Measurements from ENCODE around the gene CNDP2. TPM values are rescaled to one million over a fixed set of nuclear protein-coding genes. Genes with fewer than 3 reads are reported as not detected.
"Not testable (repeated sequence)": the region's sequence is repeated elsewhere in the genome, so short reads cannot be mapped to it uniquely, and the experiment has no call there.

The CNDP2 gene
- total RNA-seq, 2 experiments from 2014 or later: 201 to 207 TPM

- no peak overlapping the region for H3K27ac Mint-ChIP-seq
- no peaks in the 10 kb centered on the region for H3K9me3 Mint-ChIP-seq
- no peak for DNase-seq
- H3K4me1 Mint-ChIP-seq: no peaks in the 10 kb centered on the region
- no peak overlapping the region for H3K4me3 Mint-ChIP-seq
- H3K36me3 Mint-ChIP-seq: peaks cover 40% of the 10 kb centered on the region
- no peaks in the 10 kb centered on the region for H3K27me3 Mint-ChIP-seq
Measured at GRCh38 chr18:74515620-74516231, 19.6 kb downstream of the CNDP2 start.

GRCh38 chr18:74516271-74517235 lies 20.4 kb downstream of the CNDP2 start:
- Mint-ChIP-seq H3K27me3 (no peaks in the 10 kb centered on the region), H3K4me3 (no peak overlapping the region), H3K9me3 (no peaks in the 10 kb centered on the region), H3K36me3 (peaks cover 47% of the 10 kb centered on the region), H3K4me1 (no peaks in the 10 kb centered on the region), H3K27ac (no peak overlapping the region)
- no peak for DNase-seq

- Mint-ChIP-seq H3K9me3 (no peaks in the 10 kb centered on the region), H3K4me3 (no peak overlapping the region), H3K4me1 (no peaks in the 10 kb centered on the region), H3K27ac (no peak overlapping the region), H3K36me3 (peaks cover 47% of the 10 kb centered on the region), H3K27me3 (no peaks in the 10 kb centered on the region)
- DNase-seq: no peak
Measured at GRCh38 chr18:74517236-74517630, 21.1 kb downstream of the CNDP2 start.

GRCh38 chr18:74518456-74519295 lies 22.5 kb downstream of the CNDP2 start:
- no peaks in the 10 kb centered on the region for H3K9me3 Mint-ChIP-seq
- no peaks in the 10 kb centered on the region for H3K4me1 Mint-ChIP-seq
- no peak overlapping the region for H3K27ac Mint-ChIP-seq
- DNase-seq: no peak
- H3K27me3 Mint-ChIP-seq: no peaks in the 10 kb centered on the region
- peaks cover 39% of the 10 kb centered on the region for H3K36me3 Mint-ChIP-seq
- no peak overlapping the region for H3K4me3 Mint-ChIP-seq

GRCh38 chr18:74519320-74520095 lies 23.3 kb downstream of the CNDP2 start:
- Mint-ChIP-seq H3K27ac (no peak overlapping the region), H3K9me3 (no peaks in the 10 kb centered on the region), H3K4me3 (no peak overlapping the region), H3K36me3 (peaks cover 43% of the 10 kb centered on the region), H3K27me3 (no peaks in the 10 kb centered on the region), H3K4me1 (no peaks in the 10 kb centered on the region)
- DNase-seq: no peak

GRCh38 chr18:74520096-74520833 lies 24.1 kb downstream of the CNDP2 start:
- H3K36me3 Mint-ChIP-seq: peaks cover 37% of the 10 kb centered on the region
- no peak overlapping the region for H3K27ac Mint-ChIP-seq
- H3K4me3 Mint-ChIP-seq: no peak overlapping the region
- DNase-seq: no peak
- H3K9me3 Mint-ChIP-seq: no peaks in the 10 kb centered on the region
- no peaks in the 10 kb centered on the region for H3K4me1 Mint-ChIP-seq
- H3K27me3 Mint-ChIP-seq: no peaks in the 10 kb centered on the region

GRCh38 chr18:74521068-74521725 lies 25.0 kb downstream of the CNDP2 start:
- Mint-ChIP-seq H3K27me3 (no peaks in the 10 kb centered on the region), H3K27ac (no peak overlapping the region), H3K4me3 (no peak overlapping the region), H3K4me1 (no peaks in the 10 kb centered on the region), H3K36me3 (peaks cover 37% of the 10 kb centered on the region), H3K9me3 (no peaks in the 10 kb centered on the region)
- no peak for DNase-seq

- Mint-ChIP-seq H3K4me3 (no peak overlapping the region), H3K9me3 (no peaks in the 10 kb centered on the region), H3K4me1 (no peaks in the 10 kb centered on the region), H3K27ac (no peak overlapping the region), H3K27me3 (no peaks in the 10 kb centered on the region), H3K36me3 (peaks cover 32% of the 10 kb centered on the region)
- DNase-seq: no peak
Measured at GRCh38 chr18:74522635-74523548, 26.7 kb downstream of the CNDP2 start.

- H3K4me1 Mint-ChIP-seq: no peaks in the 10 kb centered on the region
- no peak overlapping the region for H3K27ac Mint-ChIP-seq
- no peak for DNase-seq
- no peaks in the 10 kb centered on the region for H3K27me3 Mint-ChIP-seq
- H3K36me3 Mint-ChIP-seq: peaks cover 26% of the 10 kb centered on the region
- no peaks in the 10 kb centered on the region for H3K9me3 Mint-ChIP-seq
- H3K4me3 Mint-ChIP-seq: no peak overlapping the region
Measured at GRCh38 chr18:74524097-74524496, 27.9 kb downstream of the CNDP2 start.

GRCh38 chr18:74524915-74525314 lies 28.8 kb downstream of the CNDP2 start:
- DNase-seq, H3K27ac Mint-ChIP-seq, H3K4me3 Mint-ChIP-seq, H3K4me1 Mint-ChIP-seq, H3K27me3 Mint-ChIP-seq, H3K9me3 Mint-ChIP-seq: not testable (repeated sequence)
- peaks cover 19% of the 10 kb centered on the region for H3K36me3 Mint-ChIP-seq

- DNase-seq: no peak
- Mint-ChIP-seq H3K27me3 (peaks cover 4% of the 10 kb centered on the region), H3K4me1 (no peaks in the 10 kb centered on the region), H3K4me3 (no peak overlapping the region), H3K27ac (no peak overlapping the region), H3K9me3 (no peaks in the 10 kb centered on the region), H3K36me3 (peaks cover 11% of the 10 kb centered on the region)
Measured at GRCh38 chr18:74525741-74526140, 29.6 kb downstream of the CNDP2 start.

- H3K4me3 Mint-ChIP-seq: no peak overlapping the region
- no peaks in the 10 kb centered on the region for H3K4me1 Mint-ChIP-seq
- peaks cover 5% of the 10 kb centered on the region for H3K36me3 Mint-ChIP-seq
- H3K27ac Mint-ChIP-seq: no peak overlapping the region
- H3K9me3 Mint-ChIP-seq: no peaks in the 10 kb centered on the region
- H3K27me3 Mint-ChIP-seq: peaks cover 4% of the 10 kb centered on the region
- DNase-seq: no peak
Measured at GRCh38 chr18:74526488-74526887, 30.3 kb downstream of the CNDP2 start.

GRCh38 chr18:74528478-74528877 lies 32.3 kb downstream of the CNDP2 start:
- Mint-ChIP-seq H3K4me3 (no peak overlapping the region), H3K4me1 (no peaks in the 10 kb centered on the region), H3K27me3 (peaks cover 4% of the 10 kb centered on the region), H3K27ac (no peak overlapping the region), H3K36me3 (peaks cover 5% of the 10 kb centered on the region), H3K9me3 (no peaks in the 10 kb centered on the region)
- no peak for DNase-seq

All from activated naive CD8-positive, alpha-beta T cell treated with anti-CD3 and anti-CD28 coated beads for 36 hours (primary cell).